ENCODE measurements around the gene G3BP2. TPM values are rescaled to one million over a fixed set of nuclear protein-coding genes. Genes with fewer than 3 reads are reported as not detected.

G3BP2 gene
- total and polyA plus RNA-seq, 2 donors (not counting 1 experiment from before 2014, with no cell fraction given) = 33.0 to 154 TPM

DNA sequence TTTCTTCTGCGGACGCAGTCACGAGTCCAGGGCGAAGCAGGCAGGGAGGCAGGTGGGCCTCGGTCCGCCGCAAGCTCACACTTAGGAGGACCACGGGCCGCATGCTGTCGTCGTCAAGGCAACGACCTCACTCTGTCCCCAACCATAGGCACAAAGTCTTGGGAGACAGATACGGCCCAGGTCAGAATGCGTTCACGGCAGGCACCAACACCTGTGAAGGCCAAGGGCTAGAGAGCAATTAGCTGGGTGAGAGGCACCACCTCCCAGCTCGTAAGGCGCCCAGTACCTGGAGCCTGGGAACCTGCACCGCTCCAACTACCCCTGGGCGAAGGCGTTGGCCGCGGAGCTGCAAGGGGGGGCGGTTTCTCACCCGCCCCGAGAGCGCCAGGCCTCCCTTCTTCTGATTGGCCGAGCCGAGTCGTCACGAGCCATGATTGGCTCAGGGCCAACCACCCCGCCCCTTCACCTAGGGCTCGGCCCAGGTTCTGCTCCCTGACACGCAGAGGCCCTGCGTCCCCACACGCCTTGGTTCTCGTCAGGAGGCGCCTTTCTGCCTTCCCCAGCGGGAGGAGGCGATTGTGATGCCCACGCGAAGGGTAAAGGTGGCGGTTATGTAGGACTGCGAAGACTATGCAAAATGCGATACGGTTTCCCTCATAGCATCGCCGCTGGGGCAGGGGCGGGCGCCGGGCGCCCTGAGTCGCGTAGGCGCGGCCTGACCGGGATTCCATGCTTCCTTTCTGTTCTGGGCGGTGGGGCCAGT lies 42.9 kb downstream of the G3BP2 start, which contains the start of gene CDKL2:
TSS of gene CDKL2 (minus strand) at position 355 of the 763 bp plus-strand sequence. CDS start 4,540 bp downstream, outside the sequence.
- peak within 1 kb of the TSS; percentile 74 for H3K9ac ChIP-seq (ENCODE audit: low read length)
- Mint-ChIP-seq H3K4me1 (peaks cover 11% of the 10 kb centered on the region), H3K4me3 (peak within 1 kb of the TSS; percentile 95), H3K27me3 (no peaks in the 10 kb centered on the region), H3K9me3 (ENCODE audit: insufficient read depth) (no peaks in the 10 kb centered on the region), H3K27ac (peak within 1 kb of the TSS; percentile 71)
- H3K4me1 ChIP-seq (ENCODE audit: control insufficient read depth in 2 of 2, insufficient read depth in 2 of 2, low read length in 2 of 2) = peaks cover 4 to 14% of the 10 kb centered on the region in 2 donors
- WGBS (ENCODE audit: insufficient coverage) = under 1% methylated on average over 51 of the region's 57 CpGs
- H2AFZ ChIP-seq (ENCODE audit: insufficient read depth, low read depth, low read length, poor library complexity, severe bottlenecking) = peak within 1 kb of the TSS; percentile 97
- ChIA-PET POLR2A (interaction anchor here (0.6 to 1.3 kb wide), 2 partner anchors 94 to 103 kb away, joined by 3 to 5 read pairs; partner anchors contain the start of gene USO1), CTCF (interaction anchor here (0.6 to 2.2 kb wide), 2 partner anchors 24 to 94 kb away, joined by 4 to 10 read pairs; partner anchors contain the start of gene USO1)
- TF ChIP-seq, protein P1, sequence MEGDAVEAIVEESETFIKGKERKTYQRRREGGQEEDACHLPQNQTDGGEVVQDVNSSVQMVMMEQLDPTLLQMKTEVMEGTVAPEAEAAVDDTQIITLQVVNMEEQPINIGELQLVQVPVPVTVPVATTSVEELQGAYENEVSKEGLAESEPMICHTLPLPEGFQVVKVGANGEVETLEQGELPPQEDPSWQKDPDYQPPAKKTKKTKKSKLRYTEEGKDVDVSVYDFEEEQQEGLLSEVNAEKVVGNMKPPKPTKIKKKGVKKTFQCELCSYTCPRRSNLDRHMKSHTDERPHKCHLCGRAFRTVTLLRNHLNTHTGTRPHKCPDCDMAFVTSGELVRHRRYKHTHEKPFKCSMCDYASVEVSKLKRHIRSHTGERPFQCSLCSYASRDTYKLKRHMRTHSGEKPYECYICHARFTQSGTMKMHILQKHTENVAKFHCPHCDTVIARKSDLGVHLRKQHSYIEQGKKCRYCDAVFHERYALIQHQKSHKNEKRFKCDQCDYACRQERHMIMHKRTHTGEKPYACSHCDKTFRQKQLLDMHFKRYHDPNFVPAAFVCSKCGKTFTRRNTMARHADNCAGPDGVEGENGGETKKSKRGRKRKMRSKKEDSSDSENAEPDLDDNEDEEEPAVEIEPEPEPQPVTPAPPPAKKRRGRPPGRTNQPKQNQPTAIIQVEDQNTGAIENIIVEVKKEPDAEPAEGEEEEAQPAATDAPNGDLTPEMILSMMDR (IDR thresholded peaks at IDR 0.05) = no peak
- TF ChIP-seq EZH2 (IDR thresholded peaks at IDR 0.05; ENCODE audit: borderline replicate concordance, insufficient read depth, low read depth, low read length, poor library complexity, severe bottlenecking) = no peak
- DNase-seq = peak; percentile 93
- peak; percentile 100 for ATAC-seq (ENCODE audit: low read depth)
- no peaks in the 10 kb centered on the region for H4K20me1 ChIP-seq (ENCODE audit: control insufficient read depth, insufficient read depth, low read length, poor library complexity, severe bottlenecking)
- peak within 1 kb of the TSS; percentile 45 to 84 (median 68) for H3K4me3 ChIP-seq (ENCODE audit: control extremely low read depth in 1 of 5, extremely low read depth in 1 of 5, insufficient read depth in 1 of 5, low read depth in 2 of 5, low read length in 4 of 5)
- H3K27me3 ChIP-seq (replicated peaks in 1 of 4; ENCODE audit: control extremely low read depth in 1 of 4, control insufficient read depth in 3 of 4, insufficient read depth in 4 of 4, low read length in 3 of 4) = no peaks in the 10 kb centered on the region
- H3K27ac ChIP-seq (ENCODE audit: low read length in 2 of 2) = peak within 1 kb of the TSS in 1 of 2 donors; percentile 59
- no peaks in the 10 kb centered on the region for H3K36me3 ChIP-seq (replicated peaks in 1 of 2; ENCODE audit: control extremely low read depth in 1 of 2, control insufficient read depth in 1 of 2, extremely low read depth in 1 of 2, insufficient read depth in 2 of 2, low read length in 1 of 2)
- no peaks in the 10 kb centered on the region for H3K9me3 ChIP-seq (ENCODE audit: control extremely low read depth in 1 of 3, control insufficient read depth in 2 of 3, insufficient read depth in 1 of 3, low read length in 2 of 3)
- no peaks in the 10 kb centered on the region for H3K79me2 ChIP-seq (ENCODE audit: control insufficient read depth, insufficient read depth, low read length)
- H3K4me2 ChIP-seq (replicated peaks; ENCODE audit: low read depth, low read length, poor library complexity, severe bottlenecking) = peak within 1 kb of the TSS; percentile 88
- intact Hi-C loops (cut with micrococcal nuclease) = loop anchor here (1.0 to 10.0 kb wide), 5 partner anchors 25 to 314 kb away; partner anchors contain the start of genes G3BP2, NAAA, RCHY1 and THAP6

DNA sequence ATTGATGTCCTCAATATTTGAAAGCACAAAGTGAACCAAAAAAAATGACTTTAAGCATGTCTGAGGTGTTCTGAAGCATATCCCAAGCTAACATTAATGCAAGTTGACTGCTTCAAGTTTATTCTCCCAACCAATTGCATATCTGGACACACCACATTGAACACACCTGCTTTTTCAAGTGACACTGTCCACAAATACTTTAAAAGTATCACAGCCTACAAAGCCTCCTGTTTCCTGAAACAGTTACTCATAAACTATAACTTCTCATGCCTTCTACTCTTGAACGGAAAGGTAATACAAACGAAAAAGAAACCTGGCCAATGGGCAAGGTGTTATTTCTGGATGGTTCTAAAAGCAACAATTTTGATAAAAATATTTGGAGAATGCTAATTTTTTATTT lies 44.0 kb downstream of the G3BP2 start:
- no peak for DNase-seq
- no peak overlapping the region for H3K4me2 ChIP-seq (replicated peaks; ENCODE audit: low read depth, low read length, poor library complexity, severe bottlenecking)

More for the DNA sequence above, 44.0 kb downstream of the G3BP2 start:
- Mint-ChIP-seq H3K27me3 (no peaks in the 10 kb centered on the region), H3K4me1 (peaks cover 11% of the 10 kb centered on the region), H3K9me3 (ENCODE audit: insufficient read depth) (no peaks in the 10 kb centered on the region), H3K27ac (no peak overlapping the region), H3K4me3 (peak overlapping the region; percentile 44)
- Histone ChIP-seq H3K9me3 (ENCODE audit: control extremely low read depth in 1 of 3, control insufficient read depth in 2 of 3, insufficient read depth in 1 of 3, low read length in 2 of 3) (no peaks in the 10 kb centered on the region), H3K79me2 (ENCODE audit: control insufficient read depth, insufficient read depth, low read length) (no peaks in the 10 kb centered on the region), H4K20me1 (ENCODE audit: control insufficient read depth, insufficient read depth, low read length, poor library complexity, severe bottlenecking) (no peaks in the 10 kb centered on the region), H3K27me3 (replicated peaks in 1 of 4; ENCODE audit: control extremely low read depth in 1 of 4, control insufficient read depth in 3 of 4, insufficient read depth in 4 of 4, low read length in 3 of 4) (no peaks in the 10 kb centered on the region), H3K4me3 (ENCODE audit: control extremely low read depth in 1 of 5, extremely low read depth in 1 of 5, insufficient read depth in 1 of 5, low read depth in 2 of 5, low read length in 4 of 5) (no peak overlapping the region), H2AFZ (ENCODE audit: insufficient read depth, low read depth, low read length, poor library complexity, severe bottlenecking) (no peak overlapping the region), H3K4me1 (ENCODE audit: control insufficient read depth in 2 of 2, insufficient read depth in 2 of 2, low read length in 2 of 2) (peaks cover 4 to 14% of the 10 kb centered on the region in 2 donors), H3K9ac (ENCODE audit: low read length) (no peak overlapping the region), H3K27ac (ENCODE audit: low read length in 2 of 2) (no peak overlapping the region), H3K36me3 (replicated peaks in 1 of 2; ENCODE audit: control extremely low read depth in 1 of 2, control insufficient read depth in 1 of 2, extremely low read depth in 1 of 2, insufficient read depth in 2 of 2, low read length in 1 of 2) (no peaks in the 10 kb centered on the region)
- CTCF ChIA-PET = interaction anchor here (2.2 kb wide), 1 partner anchor 95 kb away, joined by 10 read pairs; the partner anchor contains the start of gene USO1
- intact Hi-C loops (cut with micrococcal nuclease) = no loop called here
- POLR2A ChIA-PET = interaction anchor here (0.6 kb wide), 1 partner anchor 91 kb away, joined by 3 read pairs; no protein-coding TSS in a partner anchor
- TF ChIP-seq, protein P1 (IDR thresholded peaks at IDR 0.05) = no peak
- no peak for TF ChIP-seq EZH2 (IDR thresholded peaks at IDR 0.05; ENCODE audit: borderline replicate concordance, insufficient read depth, low read depth, low read length, poor library complexity, severe bottlenecking)
- no CpG with 5 or more reads among the region's 2 CpGs for WGBS (ENCODE audit: insufficient coverage)
- no peak for ATAC-seq (ENCODE audit: low read depth)

Data from B cell (primary cell).